ENCODE results near the gene TRIM7.

The TRIM7 gene

DNA sequence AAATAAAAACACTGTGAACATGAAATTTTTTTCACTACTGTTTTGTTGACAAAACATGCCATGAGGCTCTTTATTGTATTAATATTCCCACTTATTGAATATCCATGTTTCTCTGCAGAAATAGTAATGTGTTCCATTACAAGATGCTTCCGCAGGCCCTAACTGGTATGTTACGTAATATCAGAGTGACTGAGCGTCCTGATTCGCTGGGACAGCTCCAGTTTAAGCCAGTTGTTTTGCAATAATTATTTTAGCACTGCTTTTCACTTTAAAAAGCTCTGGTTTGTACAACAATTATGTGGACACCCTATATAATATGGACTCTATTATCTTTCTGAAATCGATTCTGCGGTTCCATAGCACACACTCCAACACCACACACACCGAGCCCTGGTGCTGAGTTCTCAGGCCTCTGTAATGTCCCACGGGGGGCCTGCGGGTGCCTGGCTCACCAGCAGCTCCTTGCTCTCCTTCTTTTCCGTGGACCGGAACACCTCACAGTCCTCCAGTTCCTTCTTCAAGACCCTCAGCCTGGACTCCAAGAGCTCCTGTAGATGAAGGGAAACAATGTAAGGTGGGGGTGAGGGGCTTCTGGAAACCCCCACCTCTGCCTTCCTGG lies 1.8 kb downstream of the TRIM7 start:
- DNase-seq: no peak
- intact Hi-C loops (cut with DNase I): no loop called here

DNA sequence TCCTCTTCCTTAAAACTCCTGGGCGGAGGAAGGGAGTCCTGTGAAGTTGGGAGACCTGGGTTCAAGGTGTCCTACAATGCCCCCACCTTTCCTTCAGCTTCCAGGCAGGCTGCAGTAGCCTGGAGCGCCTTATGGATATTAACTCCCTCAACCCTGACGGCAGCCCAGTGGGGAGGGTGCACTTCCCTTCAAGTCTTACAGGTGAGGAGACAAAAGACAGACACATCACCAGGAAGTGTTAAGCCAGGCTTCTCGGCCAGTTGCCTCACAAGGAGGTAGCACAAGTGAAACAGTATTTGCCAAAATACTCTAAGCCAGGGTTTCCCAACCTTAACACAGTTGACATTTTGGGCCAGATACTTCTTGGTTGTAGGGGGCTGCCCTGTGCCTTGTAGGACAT lies 4.2 kb downstream of the TRIM7 start:
- intact Hi-C loops (cut with DNase I): no loop called here
- DNase-seq: no peak

DNA sequence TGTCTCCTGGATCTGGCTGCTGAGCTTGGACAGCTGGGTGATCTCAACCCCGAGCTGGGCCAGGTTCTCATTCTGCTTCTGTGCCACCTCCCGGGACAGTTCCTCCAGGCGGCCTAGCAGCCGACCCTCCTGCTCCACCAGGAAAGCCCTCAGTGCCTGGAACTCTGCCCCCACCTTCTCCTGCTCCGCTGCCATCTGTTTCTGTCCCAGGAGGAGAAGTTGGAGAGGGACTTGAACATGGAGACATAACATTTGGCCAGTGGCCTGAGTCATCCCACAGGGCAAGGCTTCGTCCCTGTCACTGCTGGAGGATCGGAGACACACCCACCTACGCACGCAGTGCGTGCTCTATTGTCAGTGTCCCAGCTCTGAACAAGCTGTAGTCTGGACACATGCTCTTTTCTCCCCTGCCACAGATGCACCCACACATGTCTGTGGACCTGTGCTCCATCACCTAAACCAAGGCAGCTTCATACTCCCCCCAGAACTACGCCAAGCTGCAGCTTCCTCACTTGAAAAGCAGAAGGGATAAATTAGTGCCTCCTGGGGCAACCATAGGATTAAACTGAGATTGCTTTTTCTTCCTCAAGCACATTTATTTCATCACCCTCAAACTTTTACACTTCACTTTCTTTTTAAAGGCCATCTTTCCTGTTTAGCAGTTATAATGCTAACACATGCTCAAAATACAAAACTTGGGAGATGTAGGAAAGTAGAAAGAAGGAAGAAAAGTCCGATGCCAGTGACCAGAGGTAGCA lies 4.9 kb downstream of the TRIM7 start:
- intact Hi-C loops (cut with DNase I): no loop called here
- no peak for DNase-seq

DNA sequence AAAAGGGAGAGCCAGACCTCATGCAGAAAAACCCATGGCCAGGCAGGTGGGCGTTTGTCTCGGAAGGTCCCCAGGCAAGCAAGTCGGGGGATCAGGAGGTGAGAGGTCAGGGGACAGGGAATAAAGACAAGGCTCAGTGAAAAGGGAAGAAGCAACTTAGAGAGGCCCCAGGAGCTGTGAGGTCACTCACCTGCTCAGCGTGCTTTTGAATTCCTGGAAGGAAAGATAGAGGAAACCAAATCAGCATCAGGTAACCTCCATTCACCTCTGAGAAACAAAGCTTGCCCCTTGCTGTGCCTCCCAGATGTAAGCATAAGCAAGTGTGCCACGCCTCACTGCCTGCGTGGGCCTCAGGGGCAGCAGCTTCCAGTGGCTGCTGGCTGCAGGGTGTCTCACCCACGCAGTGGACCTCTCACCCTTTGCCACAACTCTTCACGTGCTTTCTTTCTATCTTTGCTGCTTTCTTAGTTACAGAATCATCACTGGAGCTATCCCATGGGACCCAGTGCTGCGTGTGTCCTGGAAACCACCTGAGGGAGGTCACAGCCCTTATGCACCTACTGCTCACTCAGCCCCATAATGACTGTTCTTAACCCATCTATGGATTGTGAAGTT lies 6.0 kb downstream of the TRIM7 start:
- intact Hi-C loops (cut with DNase I): no loop called here
- DNase-seq: no peak

DNA sequence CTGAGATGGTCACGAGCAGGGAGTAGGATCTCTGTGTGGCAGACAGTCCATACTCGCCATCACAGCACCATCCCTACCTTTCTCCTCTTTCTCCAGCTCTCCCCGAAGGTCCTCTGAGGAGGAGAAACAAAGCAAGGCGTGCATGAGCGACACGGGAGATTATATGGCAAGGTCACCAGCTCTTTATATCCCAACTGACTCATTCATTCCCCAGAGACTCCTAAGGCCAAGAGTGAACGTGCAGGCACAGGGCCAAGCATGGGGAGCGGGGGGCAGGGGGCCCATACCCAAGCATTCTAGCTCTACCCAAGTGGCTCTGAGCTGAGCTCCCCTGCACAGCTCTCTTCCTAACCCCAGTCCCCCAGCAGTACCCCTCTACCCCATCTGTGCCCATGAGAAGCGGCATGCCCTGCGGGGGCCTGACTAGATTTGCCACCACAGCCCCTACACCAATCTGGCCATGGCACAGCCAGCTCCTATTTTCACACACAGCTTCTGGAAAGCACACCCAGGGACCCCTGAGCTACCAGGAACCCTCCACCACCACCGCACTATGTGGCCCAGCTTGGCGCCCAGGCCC lies 6.8 kb downstream of the TRIM7 start:
- no peak for DNase-seq
- intact Hi-C loops (cut with DNase I): no loop called here

DNA sequence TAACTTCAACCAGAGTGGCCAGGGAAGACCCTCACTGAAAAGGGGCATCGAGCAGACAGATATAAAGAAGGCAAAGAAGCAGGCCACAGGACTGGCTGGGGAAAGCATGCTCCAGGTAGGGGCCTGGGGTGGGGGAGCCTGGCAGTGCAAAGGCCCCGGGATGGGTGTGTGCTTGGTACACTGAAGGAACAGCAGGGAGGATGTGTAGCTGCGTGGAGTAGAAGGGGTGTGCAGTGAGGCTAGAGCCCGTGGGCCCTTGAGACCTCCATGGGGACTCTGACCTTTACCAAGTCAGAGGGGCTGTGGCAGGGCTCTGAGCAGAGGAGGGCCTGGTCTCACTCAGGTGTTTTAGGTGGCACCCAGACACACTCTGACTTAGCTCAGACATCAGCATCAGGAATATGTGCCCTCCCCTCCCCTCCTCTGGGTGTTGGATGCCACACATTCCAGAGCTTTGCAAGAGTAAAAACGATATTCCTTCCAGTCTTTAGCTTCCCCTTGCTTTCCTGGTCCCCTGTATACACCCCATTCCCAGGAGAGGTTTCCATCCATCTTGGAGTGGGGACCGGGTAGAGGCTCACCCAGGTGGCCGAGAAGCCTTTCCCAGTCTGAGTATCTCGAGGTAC lies 7.6 kb downstream of the TRIM7 start:
- intact Hi-C loops (cut with DNase I): no loop called here
- no peak for DNase-seq

DNA sequence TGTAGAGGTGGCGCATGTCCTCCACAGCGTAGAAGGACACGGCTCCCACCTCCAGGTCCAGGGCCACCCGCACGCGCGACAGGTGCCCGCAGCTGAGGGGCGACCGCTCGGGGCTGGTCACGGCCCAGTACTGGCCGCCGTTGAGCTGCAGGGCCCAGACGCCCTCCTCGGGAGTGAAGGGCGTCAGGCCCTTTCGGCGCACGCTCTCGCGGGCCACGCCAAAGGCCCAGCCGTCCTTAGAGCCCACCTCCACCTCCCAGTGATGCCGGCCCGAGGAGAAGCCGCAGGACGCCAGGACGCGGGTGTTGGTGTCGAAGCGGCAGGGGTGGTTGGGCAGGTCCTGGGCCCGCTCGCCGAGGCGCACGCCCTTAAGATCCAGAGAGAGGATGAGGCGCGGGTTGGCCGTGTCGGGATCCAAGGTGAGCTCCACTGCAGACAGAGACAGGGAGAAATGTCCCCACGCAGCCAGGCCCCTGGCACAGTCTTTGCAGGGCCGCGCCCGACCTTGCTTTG lies 9.7 kb downstream of the TRIM7 start:
- no peak for DNase-seq
- intact Hi-C loops (cut with DNase I): no loop called here

DNA sequence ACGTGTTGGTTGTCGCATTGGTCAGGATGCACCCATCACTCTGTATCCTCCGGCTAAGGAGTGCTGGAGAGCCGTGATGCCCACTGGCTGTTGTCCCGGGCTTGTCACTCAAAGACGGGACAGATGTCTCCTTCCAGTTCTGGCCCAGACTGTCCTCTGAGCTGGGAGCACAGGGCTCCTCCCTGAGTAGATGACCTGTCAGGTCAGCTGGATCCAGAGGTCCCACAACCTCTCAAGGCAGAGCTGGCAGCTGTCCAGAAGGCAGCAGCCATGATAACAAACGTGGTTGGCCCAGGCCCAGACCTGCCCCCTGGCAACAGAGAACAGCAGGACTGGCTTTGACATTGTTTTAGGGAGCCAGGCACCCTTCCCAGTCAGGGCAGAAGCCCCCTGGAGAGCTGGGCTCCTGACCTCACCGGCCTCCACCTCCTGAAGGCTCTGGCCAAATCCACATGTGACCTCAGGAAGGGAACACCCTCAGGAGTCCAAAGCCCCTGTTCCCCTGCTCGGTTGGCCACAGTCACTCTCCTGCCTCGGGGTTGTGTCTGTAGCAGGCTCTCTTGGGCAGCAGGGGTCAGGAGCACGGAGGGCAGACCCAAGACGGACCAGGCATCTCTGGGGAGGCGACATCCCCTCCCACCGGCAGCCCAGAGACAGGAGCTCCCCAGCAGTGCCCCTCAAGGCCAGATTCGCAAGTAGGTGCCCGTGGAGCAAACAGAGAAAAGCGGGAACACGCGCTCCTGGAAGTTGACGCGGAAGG lies 10.3 kb downstream of the TRIM7 start:
- DNase-seq: no peak
- intact Hi-C loops (cut with DNase I): no loop called here

DNA sequence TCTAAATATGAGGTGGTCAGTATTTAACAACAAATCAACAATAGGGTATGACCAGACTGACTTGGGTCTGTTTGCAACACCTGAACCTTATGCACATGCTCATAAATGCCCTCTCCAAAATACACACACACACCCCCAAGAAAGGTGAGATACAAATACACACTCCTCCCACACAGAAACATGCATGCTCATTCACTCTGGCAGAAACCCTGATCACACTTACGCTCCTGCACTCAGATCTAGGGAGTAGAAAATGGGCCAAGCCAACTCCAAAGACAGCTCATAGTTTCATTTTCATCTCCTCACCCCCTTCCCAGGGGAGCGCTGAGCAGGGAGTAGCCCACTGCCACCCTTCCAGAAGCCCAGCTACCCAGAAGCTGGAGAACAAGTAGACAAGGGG lies 11.3 kb downstream of the TRIM7 start:
- intact Hi-C loops (cut with DNase I): no loop called here
- DNase-seq: no peak

DNA sequence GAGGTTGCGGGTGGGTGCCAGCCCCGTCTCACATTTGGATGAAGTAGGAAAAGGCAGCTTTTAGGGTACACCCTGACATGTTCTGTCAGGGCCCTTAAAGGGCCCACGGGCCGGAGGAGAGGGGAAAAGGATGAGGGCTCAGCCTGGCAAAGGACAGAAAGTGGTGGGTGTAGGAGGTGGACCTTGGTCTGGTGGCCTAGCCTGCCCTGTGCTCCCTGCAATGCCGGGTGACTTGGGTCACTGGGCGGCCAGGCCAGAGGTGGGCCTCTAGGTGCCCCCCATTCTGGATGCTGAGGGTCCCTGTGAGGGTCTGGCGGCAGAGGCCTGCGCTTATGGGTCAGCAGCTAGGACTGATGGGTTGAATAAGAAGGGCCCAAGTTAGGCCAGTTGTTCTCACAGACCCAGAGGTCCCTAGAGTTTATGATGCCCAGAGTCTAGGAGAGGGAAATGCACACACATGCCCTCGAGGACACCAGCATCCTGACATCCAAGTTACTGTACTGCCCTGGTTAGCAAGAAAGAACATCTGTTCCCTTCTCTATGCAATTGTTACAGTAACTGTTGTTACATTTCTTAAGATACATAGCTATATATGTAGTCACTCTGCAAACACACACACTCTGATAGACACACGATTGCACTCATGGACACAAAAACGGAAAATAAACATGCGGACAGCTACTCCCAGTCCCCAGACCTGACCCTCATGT lies 12.5 kb downstream of the TRIM7 start:
- intact Hi-C loops (cut with DNase I): no loop called here
- DNase-seq: no peak

DNA sequence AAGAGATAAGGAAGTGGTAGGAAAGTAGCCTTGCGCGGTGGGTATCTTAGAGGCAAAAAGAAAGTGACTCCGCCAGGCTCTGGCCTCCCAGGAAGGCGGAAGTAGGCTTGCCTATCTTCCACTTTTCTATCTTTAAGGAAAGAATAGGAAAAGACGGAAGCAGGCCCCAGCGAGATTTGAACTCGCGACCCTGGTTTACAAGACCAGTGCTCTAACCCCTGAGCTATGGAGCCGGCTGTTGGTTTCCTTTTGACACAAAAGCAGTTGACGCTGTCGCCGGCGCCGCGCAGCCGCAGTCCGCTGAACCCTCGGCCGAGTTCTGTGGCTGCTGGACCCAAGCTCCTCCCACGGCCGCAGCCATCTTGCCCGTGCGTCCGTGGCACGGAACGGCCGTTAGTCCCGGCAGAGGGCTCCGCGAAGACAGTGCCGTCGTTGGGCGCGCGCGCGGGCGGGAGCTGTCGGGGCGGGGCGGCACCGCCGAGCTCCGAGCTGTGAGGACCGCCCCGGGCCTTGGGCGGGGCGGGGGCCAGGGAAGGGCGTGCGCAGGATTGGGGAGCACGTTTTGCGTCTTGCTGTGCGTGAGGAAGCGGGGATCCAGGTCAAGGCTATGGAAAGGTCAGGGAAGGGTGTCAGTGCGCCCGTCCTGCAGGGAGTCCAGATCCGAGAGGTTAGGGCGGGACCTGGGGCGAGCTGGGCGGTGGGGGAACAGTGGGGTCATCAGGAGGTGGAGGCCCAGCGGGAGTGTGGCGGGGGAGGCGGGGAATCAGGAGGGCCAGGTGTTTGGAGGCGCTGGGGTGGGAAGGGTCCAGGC lies 13.3 kb downstream of the TRIM7 start:
- DNase-seq: peak; percentile 86 to 97 (median 94)
- intact Hi-C loops (cut with DNase I): loop anchor here (1.0 to 2.0 kb wide), 2 partner anchors 15 to 31 kb away; no protein-coding TSS in a partner anchor

DNA sequence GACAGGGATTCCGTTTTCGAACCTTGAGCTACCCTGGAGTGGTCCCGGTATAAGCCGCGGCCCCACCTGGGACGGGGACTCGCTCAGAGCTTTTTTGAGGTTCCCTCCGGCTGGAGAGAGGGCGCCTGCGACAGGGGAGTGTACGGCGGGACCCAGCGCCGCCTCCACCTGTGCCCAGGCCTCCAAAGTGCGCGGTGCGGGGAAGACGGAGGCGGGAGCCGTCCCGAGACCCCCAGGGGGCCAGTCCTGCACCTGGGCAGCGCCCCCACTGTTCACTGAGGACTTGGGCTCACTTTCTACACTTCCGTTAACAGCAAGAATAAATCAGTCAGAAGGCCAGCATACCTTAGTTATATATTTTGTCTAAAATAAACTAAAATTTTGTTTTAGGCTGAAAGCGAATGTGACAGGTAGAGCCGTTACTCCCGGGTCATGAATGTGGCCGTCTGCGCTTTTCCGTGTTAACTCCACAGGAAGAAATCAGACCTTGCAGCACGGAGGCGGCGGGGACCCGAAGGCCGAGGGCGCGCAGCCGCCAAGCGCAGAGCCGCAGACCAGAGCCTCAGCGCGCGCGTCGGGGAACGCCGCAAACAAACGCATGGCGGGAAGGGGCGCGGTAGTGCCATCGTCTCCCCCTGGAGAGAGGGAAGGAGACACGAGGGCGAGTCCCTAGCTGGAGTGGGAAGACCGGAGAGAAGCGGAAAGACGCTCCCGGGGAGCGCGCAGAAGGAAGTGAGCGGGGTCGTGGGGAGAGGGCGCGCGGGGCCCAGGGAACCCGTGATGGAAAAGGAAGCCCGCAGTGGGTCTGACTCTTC lies 14.1 kb downstream of the TRIM7 start:
- peak in 28 of 42 donors; percentile 30 to 76 (median 57) for DNase-seq
- intact Hi-C loops (cut with DNase I): loop anchor here (1.0 to 2.0 kb wide), 2 partner anchors 16 to 31 kb away; no protein-coding TSS in a partner anchor

DNA sequence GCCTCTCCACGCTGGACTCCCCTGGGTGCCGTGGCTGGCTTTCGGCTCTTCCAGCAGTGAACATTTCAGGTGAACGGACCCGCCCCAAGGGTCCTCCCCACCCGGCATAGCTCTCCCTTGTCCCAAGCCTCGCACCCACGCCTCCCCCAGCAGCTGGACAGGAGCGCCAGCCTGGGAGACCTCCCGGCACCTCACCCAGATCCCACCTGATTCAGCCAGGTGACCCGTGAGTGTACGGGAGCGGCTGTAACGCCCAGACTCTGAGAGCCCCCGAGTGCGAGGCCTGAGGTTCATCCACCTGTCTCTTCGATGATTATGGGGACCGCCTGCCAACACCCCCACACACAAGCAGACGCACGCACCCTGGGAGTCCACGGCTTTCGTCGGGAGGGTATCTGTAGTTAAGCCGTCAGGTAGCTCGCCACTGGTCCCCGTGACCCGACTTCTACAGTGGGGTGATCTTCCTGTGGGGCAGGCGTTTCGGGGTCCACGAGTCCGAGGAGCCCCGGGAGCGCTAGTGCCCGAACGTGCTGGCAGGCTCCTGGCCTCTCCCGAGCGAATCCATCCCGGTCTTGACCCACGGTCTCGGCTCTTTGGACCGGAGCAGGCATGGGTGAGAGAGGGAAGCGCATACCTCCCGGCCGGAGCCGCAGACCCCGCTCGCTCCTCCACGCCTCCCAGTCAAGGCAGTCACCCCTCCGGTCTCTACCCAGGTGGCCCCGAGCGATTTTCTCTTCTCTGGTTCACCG lies 14.9 kb downstream of the TRIM7 start:
- intact Hi-C loops (cut with DNase I): loop anchor here (2.0 kb wide), 1 partner anchor 17 kb away; no protein-coding TSS in a partner anchor
- DNase-seq: peak in 17 of 42 donors; percentile 19 to 73 (median 40)

DNA sequence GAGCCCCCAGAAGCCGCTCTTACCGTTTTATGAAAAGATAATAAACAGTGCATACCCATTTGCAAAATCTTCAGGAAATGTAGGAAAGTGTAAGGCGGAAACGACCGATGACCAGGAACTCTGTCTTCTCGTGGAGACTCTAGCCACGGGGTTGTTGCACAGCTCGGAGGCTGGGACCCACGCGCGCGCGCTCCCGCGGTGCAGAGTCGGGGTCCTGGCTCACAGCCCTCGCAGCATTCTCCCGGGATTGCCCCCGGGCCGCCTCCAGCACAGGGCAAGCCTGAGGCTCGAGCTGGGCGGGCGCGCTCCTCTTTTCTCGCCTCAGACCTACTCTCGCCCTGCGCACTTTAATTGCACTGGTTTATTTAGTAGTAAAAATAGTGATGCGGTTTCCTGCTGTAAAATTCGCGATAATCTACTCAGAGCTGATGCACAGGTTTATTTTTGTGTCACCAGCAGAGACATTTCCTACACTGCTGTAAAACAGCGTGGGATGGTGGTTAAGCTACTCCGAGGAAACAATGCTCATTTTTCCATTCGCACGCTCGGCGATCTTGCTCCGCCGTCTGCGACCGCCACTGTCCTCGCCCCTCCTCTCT lies 15.5 kb downstream of the TRIM7 start:
- intact Hi-C loops (cut with DNase I): no loop called here
- peak in 37 of 42 donors; percentile 51 to 84 (median 65) for DNase-seq

DNA sequence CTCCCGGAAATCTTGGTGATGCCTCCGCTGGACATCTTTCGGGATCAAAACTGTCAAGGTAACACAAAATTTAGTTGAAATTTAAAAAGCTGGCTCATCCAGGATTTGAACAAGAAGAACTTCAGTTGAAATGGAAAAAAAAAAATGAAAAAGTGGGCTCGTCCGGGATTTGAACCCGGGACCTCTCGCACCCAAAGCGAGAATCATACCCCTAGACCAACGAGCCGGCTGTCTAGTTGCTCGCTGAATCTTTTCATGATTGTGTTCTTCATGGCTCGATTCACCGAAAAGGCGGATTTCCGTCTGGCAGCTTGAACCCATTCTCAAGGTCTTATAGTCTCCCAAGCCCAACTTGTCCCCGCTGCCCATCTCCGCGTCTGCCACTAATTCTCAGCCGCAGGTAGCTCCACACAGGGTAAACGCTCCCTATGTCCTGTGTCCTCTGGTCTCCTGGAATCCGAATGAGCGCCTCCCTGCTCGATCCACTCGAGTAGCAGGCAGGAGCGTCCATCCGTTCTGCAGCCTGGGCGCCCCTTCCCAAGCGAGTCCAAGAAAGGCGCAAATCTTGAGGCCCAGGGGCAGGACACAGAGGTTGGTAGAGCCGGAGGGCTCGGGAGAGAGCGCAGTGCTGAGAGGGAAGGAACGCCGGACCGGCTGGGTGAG lies 16.2 kb downstream of the TRIM7 start:
- DNase-seq: peak; percentile 48 to 94 (median 80)
- intact Hi-C loops (cut with DNase I): no loop called here
